ENCODE results near the gene CPLX4.

Gene CPLX4

DNA sequence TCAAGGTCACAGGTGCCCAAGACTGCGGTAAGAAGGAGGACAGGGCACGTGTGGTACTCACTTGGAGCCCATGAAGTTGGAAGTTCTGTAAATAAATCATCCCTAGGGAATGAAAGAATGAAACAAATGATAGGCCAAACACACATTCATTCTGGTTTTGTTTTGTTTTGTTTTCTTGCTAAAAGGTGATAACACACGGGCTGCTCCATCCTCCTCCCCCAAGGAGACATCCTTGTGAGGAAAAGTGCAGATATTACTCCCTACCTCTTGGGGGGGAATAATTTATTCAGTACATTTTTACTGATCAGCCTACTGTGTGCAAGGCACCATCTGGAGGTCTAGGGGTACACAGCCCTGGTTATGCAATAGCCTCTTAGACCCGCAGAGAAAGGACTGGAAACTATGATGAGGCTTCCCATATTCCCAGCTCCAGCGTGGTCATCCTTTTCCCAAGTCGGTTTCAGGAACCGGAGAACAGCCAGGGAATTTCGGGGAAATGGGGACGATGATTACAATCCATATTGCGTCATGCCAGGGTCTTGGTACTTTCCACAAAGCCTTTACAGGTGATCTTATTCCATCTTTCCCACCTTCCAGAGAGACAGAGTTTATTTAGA, 51.5 kb downstream of the CPLX4 start:
- DNase-seq (ENCODE audit: low read depth): no peak
- in situ Hi-C loops (cut with HindIII; ENCODE audit: low sequenced_read_pairs): no loop called here
- no peak overlapping the region for H3K4me3 ChIP-seq (ENCODE audit: low read depth, low read length)
- TF ChIP-seq, protein P1, sequence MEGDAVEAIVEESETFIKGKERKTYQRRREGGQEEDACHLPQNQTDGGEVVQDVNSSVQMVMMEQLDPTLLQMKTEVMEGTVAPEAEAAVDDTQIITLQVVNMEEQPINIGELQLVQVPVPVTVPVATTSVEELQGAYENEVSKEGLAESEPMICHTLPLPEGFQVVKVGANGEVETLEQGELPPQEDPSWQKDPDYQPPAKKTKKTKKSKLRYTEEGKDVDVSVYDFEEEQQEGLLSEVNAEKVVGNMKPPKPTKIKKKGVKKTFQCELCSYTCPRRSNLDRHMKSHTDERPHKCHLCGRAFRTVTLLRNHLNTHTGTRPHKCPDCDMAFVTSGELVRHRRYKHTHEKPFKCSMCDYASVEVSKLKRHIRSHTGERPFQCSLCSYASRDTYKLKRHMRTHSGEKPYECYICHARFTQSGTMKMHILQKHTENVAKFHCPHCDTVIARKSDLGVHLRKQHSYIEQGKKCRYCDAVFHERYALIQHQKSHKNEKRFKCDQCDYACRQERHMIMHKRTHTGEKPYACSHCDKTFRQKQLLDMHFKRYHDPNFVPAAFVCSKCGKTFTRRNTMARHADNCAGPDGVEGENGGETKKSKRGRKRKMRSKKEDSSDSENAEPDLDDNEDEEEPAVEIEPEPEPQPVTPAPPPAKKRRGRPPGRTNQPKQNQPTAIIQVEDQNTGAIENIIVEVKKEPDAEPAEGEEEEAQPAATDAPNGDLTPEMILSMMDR (IDR thresholded peaks at IDR 0.05; ENCODE audit: low read depth, low read length, missing control alignments): no peak

DNA sequence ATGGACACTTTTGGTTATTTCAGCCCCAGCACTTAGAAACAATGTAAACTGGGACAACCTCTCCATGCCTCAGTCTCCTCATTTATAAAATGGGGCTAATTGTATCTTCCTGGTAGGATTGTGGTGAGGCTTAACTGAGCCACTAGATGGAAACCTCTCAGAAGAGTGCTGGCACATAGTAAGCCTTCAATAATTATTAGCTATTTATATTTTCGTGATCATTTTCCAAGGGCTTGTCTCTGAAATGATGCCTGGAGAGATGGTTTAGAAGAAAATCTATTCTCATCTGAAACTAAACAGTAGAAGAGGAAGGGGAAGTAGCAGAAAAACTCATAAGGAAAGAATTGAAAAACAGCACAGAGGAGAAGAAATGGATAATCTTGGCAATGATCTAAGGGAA, 52.0 kb downstream of the CPLX4 start:
- in situ Hi-C loops (cut with HindIII; ENCODE audit: low sequenced_read_pairs): no loop called here
- no peak overlapping the region for H3K4me3 ChIP-seq (ENCODE audit: low read depth, low read length)
- no peak for DNase-seq (ENCODE audit: low read depth)
- TF ChIP-seq, protein P1 (IDR thresholded peaks at IDR 0.05; ENCODE audit: low read depth, low read length, missing control alignments): no peak

DNA sequence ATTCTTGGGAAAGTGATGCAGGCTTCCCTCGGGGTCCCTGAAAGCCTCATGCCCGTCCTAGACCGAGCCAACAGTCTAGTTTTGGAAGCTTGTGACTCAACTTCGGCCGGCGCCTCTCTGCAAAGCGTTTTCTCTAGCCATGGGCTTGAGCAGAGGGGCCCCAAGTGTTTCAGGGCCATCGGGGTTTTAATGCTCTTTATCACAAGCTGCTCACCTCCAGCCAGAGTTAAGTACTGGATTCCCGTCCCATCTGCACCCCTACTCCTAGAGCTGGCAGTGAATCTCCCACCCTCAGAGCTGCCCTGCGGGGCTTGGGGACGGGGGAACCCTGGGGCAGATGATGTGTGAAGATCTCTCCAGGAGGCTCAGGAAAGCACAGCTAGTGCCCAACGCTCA, 52.5 kb downstream of the CPLX4 start:
- TF ChIP-seq, protein P1 (IDR thresholded peaks at IDR 0.05; ENCODE audit: low read depth, low read length, missing control alignments): no peak
- in situ Hi-C loops (cut with HindIII; ENCODE audit: low sequenced_read_pairs): no loop called here
- no peak overlapping the region for H3K4me3 ChIP-seq (ENCODE audit: low read depth, low read length)
- no peak for DNase-seq (ENCODE audit: low read depth)

DNA sequence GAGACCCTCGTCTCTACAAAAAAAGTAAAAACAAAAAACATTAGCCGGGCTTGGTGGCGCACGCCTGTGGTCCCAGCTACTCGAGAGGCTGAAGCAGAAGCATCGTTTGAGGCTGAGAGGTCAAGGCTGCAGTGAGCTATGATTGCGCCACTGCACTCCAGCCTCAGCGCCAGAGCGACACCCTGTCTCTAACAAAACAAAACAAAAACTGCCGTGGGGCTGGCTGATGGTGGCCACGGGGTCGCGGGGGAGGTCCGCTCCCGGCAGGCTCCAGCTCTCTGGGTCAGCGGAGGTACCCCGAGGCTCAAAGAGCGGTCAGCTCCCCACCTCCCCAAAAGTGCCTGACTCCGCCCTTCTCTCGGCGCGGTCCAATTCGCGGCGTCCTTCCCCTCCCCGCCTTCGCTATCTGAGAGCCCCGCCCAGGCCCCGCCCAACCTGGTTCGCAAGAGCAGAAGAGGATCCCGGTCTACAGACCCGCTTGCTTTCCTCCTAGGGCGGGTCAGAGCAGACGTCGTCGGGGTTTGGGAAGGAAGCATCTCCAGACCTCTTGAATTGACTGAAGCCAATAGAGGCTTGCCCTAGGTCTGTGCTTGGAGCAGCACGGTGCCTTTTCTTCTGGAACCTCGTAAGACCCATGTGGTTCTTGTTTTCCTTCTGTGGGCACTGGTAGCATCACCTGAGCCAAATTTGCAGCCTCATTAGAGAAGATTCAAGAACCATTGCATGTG, 53.0 kb downstream of the CPLX4 start:
- H3K4me3 ChIP-seq (ENCODE audit: low read depth, low read length): peak overlapping the region; percentile 9

DNA sequence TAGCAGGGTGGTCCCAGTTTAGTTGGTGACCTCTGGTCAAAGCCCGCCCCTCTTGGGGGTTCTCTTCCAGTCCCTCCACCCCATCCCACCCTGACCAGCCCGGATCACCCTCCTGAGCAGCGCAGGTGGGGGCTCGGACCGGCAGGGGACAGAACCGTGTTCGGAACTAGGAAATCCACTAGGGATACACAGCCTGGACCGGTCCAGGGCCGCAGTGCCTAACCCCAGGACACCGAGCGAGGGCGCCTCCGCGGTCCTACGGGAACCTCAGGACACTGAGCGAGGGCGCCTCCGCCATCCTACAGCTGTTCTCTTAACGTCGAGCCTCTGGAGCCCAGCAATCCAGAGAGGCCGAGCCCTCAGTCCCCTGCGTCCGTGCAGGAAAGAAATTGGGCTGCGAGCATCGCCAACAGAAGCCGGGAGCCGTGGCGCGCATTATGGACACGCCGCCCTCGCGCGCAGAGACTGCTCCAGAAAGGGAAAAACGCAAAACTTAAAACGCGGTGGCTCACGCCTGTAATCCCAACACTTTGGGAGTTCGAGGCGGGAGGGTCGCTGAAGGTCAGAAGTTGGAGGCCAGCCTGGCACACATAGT, 53.7 kb downstream of the CPLX4 start:
- in situ Hi-C loops (cut with HindIII; ENCODE audit: low sequenced_read_pairs): no loop called here
- TF ChIP-seq, protein P1 (IDR thresholded peaks at IDR 0.05; ENCODE audit: low read depth, low read length, missing control alignments): no peak

More for the DNA sequence above, 53.0 kb downstream of the CPLX4 start:
- DNase-seq (ENCODE audit: low read depth): no peak
- in situ Hi-C loops (cut with HindIII; ENCODE audit: low sequenced_read_pairs): no loop called here
- TF ChIP-seq, protein P1 (IDR thresholded peaks at IDR 0.05; ENCODE audit: low read depth, low read length, missing control alignments): no peak

DNA sequence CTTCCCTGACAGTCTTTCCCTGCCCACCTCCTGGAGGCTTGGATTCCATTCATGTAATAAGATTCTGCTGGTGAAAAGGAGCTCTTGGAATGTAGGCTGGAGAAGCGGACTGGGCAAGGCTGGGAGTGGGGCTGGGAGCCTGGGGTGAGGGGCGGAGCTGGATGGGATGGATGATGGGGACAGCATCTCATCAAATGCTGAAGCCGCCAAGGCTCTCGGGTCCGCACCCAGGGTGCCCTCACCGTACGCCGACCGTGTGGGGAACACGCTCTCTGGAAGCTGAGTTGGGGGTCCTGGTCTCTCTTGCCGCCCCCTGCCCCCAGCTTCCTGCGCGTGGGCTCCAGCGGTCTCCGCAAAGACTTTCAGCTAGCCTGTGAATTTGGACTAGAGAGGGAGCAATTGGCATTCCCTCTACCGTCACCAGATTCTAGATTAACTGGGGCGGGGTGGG, 54.3 kb downstream of the CPLX4 start:
- H3K4me3 ChIP-seq (ENCODE audit: low read depth, low read length): no peak overlapping the region
- DNase-seq (ENCODE audit: low read depth): no peak
- TF ChIP-seq, protein P1 (IDR thresholded peaks at IDR 0.05; ENCODE audit: low read depth, low read length, missing control alignments): no peak
- in situ Hi-C loops (cut with HindIII; ENCODE audit: low sequenced_read_pairs): no loop called here

More for the DNA sequence above, 53.7 kb downstream of the CPLX4 start:
- no peak for DNase-seq (ENCODE audit: low read depth)
- no peak overlapping the region for H3K4me3 ChIP-seq (ENCODE audit: low read depth, low read length)
